K562 treated with DMSO at 1 percent for 12 hours (cell line): ENCODE results near the gene DEFB132. TPM values are rescaled to one million over a fixed set of nuclear protein-coding genes. Genes with fewer than 3 reads are reported as not detected.

Experiments
- total RNA-seq: library from RNA; unstranded; fragments of 300-600 nt; gene quantifications from 2 replicates; pipeline ENCODE4 v1.2.3, GENCODE V29; 2022; ENCODE audit not compliant: insufficient read depth

The DEFB132 gene, protein sequence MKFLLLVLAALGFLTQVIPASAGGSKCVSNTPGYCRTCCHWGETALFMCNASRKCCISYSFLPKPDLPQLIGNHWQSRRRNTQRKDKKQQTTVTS
- not detected in 2 replicates for total RNA-seq

GRCh38 chr20:257419-257818 is at the start of gene DEFB132:
TSS of gene DEFB132 (plus strand) at chr20:257724. CDS start at chr20:257779, 55 bp downstream.

DNA sequence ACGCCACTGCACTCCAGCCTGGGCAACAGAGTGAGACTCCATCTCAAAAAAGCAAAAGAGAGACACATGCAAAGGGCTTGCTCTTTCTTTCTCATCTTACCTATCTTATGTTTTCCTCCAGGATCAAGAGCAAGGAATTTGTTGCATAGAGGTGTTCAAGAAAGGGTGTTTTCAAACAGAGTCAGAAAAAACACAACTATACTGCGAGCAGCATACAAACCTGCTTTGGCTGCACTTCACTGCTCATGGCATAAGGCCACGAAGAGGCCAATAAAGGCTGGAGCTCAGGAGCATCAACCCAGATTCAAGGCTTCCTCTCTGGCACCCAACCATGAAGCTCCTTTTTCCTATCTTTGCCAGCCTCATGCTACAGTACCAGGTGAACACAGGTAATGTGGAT is 30.6 kb upstream of the DEFB132 start, which contains the start of gene DEFB129:
Gene DEFB129 (plus strand): TSS at position 301 of the 400 bp plus-strand sequence. CDS start 31 bp downstream, at position 332.

DNA sequence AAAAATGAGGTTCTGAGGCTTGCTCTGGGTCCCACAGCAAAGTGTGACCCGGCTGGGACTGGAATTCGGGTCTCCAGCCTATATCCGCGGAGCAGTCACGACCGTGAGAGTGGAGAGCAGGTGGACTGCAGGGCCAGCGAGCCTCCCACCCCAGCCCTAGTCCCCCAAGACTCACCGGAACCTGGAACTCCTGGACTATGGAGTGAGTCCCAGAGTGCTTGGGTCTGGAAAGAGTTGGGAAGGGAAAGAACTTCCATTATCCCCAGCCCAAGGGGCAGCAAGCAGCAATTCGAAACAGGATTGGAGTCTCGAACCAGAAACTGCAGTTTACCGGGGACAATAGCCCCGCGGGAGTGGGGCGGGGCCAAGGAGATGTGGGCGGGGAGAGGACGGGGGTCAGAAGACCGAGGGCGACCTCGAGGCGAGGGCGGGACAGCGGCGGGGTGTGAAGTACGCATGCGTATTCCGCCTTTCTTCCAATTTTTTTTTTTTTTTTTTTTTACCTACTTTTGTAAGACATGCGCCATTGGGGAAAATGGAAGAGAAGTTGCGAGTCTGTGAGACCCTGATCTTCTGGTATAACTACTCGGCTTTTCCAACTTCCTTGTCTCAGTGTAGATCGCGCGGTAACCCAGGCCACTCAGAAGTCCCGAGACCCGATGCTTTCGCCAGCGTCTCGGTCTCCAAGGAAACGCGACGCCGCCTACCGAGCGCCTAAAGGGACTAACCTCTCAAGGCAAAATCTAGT is 32.7 kb downstream of the DEFB132 start, which contains the start of gene C20orf96:
Gene C20orf96 (minus strand): TSS at position 667 of the 748 bp plus-strand sequence. CDS start 140 bp downstream, at position 527.

DNA sequence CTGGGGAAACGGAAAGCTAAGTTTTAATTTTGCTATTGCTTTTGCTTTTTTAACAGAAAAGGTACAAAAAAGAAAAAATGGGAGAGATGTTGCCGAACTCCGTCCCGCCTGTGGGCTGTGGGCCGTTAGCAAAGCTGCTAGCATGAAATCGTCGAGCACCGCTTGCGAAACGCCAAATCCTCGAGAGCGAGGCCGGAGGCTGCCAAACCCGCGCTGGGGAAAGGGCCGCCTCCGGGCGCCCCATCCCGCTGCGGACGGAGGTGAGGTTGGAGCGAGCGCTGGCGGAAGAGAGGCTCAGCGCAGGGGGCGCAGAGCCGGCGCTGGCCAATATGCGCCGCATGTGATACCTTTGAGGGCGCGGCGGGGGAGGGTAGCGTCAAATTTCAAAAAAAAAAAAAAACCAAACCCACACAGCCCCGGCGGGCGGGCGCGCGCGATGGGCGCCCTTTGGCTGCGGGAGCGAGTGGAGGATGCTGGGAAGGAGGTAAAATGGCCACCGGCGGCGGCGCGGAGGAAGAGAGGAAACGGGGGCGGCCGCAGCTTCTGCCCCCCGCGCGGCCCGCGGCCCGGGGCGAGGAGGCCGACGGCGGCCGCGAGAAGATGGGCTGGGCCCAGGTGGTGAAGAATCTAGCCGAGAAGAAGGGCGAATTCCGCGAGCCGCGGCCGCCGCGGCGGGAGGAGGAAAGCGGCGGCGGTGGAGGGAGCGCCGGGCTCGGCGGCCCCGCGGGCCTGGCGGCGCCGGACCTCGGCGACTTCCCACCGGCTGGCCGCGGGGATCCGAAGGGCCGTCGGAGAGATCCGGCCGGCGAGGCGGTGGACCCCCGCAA is 39.8 kb downstream of the DEFB132 start, which contains the start of gene ZCCHC3:
Gene ZCCHC3 (plus strand): TSS at position 473 of the 827 bp plus-strand sequence. CDS start 17 bp downstream, at position 490.

Other genes starting within 250 kb of the DEFB132 start
- gene DEFB125, start 170.1 kb upstream of the DEFB132 start, total RNA-seq: not detected in 2 replicates
- not detected in 2 replicates for gene DEFB126, start 115.1 kb upstream of the DEFB132 start, total RNA-seq
- gene DEFB127, start 100.3 kb upstream of the DEFB132 start, total RNA-seq: not detected in 2 replicates
- gene DEFB128, start 68.0 kb upstream of the DEFB132 start, total RNA-seq: not detected in 2 replicates
- gene DEFB129, start 30.5 kb upstream of the DEFB132 start, total RNA-seq: not detected in 2 replicates
- gene C20orf96, start 33.0 kb downstream of the DEFB132 start, total RNA-seq: 2.8 and 6.2 TPM in 2 replicates
- gene ZCCHC3, start 39.8 kb downstream of the DEFB132 start, total RNA-seq: 19.5 and 26.6 TPM in 2 replicates
- gene SOX12, start 67.8 kb downstream of the DEFB132 start, total RNA-seq: 12.4 and 19.6 TPM in 2 replicates
- gene NRSN2, start 89.4 kb downstream of the DEFB132 start, total RNA-seq: 23.5 and 23.9 TPM in 2 replicates
- 289 and 296 TPM in 2 replicates for gene TRIB3, start 123.0 kb downstream of the DEFB132 start, total RNA-seq
- gene RBCK1, start 150.6 kb downstream of the DEFB132 start, total RNA-seq: 108 and 114 TPM in 2 replicates
- 13.4 and 28.3 TPM in 2 replicates for gene TBC1D20, start 204.8 kb downstream of the DEFB132 start, total RNA-seq